NCI-H446 treated with DMSO at 0.1 percent for 48 hours (cell line): Measurements from ENCODE around the gene ERFL.

Experiments used
- DNase-seq: peaks from one replicate; lab custom pipeline; 2025; lab: John Stamatoyannopoulos, UW

ERFL gene

DNA sequence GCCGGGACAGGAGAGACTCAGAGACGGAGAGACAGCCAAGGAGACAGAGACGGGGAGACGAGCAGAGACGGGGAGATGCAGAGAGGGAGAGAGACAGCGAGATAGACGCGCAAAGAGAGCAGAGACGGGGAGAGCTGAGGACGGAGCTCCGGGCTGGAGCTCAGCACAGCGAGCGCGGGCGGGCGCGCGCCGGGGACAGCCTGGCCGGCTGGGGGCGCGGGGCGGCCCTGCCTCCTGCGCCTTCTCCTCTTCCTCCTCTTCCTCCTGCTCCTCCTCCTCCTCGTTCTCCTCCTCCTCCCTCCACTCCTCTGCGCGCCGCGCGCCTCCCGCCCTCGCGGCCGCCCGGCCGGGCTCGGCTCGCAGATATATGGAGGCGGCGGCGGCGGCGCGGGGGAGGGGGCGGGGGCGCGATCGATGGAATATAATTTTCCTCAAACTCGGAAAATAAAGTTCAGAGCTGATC is at the start of gene ERFL:
TSS of gene ERFL (minus strand) at position 229 of the 463 bp plus-strand sequence. CDS start 15,530 bp downstream, outside the sequence.
- no peak for DNase-seq

DNA sequence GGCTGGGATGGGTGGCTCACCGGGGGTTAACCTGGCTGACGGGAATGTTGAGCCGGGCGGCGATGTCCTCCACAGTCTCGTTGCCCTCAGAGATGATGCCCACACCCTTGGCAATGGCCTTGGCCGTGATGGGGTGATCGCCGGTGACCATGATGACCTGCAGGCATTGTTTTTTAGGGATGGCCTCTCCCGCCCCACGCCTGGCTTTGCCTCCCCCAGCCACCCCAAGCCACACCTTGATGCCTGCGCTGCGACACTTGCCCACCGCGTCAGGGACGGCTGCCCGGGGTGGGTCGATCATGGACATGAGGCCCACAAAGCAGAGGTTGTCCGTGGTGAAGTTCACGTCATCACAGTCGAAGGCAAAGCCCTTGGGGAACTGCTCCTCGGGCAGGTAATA is 49.7 kb upstream of the ERFL start:
- no peak for DNase-seq

DNA sequence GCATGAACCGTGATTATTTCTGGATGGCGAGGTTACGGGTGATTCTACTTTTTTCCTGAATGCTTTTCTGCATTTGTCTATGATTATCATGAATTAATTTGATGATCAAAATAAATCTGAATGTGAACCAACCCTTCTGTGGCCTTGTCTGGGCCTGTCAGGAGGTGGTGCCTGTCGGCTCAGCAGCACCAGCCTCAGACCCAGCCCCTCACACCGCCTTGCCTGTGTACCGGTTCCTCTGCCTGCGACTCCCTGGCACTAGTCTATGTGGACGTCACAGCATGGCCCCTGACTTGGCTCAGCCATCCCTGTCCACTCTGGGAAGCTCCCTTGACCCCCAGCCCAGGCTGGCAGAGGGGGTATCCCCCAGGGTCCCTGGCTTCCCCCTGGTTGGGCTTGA is 46.4 kb upstream of the ERFL start:
- DNase-seq: no peak

DNA sequence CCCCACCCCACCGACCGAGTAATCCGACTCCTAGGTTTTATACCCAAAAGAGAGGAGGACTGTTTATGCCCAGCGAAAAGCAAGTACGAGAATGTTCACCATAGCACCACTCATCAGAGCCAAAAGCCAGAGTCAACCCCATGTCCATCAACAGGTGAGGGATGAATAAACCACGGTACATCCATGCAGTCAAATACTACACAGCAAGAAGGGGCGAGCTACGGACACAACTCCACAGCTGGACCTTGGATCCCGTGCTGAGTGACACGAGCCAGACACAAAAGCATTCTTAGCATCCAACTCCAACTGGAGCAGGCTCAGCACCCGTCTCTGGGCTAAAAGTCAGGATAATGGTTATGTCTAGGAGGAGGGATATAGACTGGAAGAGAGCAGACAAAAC is 43.1 kb upstream of the ERFL start:
- DNase-seq: no peak

DNA sequence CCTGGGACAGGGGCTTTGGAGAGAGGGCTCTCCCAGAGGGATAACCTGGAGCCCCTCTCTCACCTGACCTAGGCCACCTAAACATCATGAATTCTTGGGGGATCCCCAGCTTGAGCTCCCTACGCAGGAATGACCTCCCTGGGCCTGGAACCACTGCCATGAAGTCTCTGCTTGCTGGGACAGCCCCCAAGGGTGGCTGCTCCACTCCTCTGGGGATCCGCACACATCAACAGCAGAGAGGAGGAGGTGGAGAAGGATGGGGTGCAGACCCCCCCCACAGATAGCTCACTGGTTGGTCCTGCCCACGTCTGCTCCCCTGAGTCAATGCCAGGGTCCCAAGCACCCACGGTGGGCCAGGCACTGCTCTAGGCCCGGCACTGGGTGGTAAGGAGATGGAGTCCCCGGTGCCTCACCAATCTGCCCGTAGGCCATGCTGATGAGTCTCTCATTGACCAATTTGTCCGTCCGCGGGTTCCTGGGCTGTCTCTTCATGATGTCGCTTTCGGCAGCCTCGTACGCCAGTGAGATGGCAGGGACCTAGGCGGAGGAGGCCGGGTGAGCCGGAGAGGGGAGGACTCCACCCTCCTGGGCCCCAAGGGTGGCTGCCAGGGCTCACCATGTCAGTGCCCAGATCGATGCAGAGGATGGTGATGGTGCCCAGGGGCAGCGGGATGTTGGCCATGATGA is 41.7 kb upstream of the ERFL start:
- no peak for DNase-seq

DNA sequence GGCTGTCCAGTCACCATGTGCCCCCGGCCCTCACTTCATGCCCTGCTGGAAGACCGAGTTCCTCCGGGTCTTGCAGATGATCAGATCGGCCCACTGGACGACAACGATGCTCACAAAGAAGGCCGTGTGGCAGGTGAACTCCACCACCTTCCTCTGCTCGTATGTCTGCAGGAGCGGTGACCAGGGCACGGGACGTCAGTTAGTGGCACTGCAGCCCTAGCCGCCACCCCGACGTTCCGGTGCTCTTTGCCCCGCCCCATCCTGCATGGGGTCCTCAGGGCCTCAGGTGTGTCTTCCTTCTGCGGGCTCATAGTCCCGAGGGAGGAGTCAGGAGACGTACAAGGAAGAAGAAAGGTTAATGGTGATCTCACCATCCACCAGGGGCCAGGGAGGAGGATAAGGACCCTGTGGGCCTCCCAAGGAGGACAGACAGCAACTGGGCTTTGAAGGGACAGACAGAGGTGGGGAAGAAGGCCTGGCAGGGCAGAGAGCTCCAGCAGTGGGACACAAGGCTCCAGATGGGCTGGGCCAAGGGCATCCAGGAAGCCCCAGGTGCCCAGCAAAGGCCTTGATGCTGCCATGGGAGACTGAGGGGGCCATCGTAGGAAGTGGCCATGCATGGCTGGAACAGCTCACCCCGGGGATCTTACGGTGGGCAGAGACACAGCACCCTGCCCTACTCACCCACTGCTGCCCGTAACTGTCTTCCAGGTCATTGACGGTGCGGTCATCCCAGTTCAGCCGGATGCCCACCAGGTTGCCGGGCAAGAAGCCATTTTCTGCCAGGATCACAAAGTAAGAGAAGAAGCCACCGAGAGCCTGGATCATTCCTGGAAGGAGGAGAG is 40.7 kb upstream of the ERFL start:
- no peak for DNase-seq

DNA sequence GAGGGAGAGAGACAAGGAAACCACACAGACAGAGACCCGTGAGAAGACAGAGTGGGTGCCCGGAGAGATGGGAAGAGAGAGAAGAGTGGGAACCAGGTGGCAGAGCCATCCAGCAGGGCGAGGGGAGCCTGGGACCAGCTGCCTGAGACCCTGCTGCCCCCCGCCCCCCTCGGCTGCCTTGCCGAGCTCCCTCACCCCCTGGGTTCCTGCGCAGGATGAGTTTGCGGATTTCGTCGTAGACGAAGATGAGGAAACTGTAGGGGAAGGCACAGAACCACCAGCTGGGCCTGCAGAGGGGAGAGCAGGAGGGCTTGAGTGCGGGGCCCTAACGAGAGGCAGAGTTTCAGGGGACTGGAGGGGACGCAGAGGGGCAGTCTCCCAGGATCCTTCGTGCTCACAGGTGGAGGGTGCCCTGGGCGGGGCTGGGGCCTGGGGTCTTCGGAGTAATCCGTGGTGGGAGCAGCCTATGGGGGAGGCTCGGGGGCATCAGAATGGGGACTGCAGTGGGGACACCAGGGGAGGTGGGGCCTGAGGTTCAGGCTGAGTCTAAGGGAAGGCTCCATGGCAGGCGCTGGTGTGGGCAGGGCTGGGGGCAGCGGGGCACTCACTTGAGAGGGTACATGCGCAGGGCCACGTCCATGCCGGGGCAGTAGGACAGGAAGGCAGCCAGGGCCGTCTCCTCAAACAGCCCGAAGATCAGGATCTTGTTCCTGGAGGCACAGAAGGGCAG is 39.0 kb upstream of the ERFL start:
- no peak for DNase-seq

DNA sequence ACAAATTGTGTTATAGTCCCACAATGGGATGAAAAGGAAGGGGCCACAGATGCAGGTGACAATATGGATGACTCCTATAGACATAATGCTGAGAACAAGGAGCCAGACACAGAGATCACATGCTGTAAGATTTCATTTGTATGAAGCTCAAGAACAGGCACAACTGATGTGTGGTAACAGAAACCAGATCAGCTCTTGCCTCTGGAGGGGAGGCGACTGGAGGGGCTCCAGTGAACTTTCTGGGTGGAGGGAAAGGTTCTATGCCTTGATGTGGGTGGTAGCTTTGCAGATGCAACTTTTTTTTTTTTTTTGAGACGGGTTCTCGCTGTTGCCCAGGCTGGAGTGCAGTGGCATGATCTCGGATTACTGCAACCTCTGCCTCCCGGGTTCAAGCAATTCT is 36.9 kb upstream of the ERFL start:
- DNase-seq: no peak

DNA sequence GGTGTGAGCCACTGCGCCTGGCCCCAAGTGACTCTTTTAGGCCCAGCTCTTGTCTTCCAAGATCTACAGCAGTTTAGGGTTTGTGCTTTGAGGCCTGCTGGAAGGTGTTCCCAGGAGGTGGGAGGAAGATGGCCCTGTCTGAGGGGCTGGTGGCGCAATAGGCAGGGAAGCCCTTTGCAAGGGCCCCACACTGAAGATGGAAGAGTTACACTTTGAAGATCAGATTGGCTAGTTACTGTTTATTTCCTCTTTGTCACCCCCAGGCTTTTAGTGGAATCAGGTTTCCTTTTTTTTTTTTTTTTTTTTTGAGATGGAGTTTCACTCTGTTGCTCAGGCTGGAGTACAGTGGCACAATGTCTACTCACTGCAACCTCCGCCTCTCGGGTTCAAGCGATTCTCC is 32.7 kb upstream of the ERFL start:
- no peak for DNase-seq

DNA sequence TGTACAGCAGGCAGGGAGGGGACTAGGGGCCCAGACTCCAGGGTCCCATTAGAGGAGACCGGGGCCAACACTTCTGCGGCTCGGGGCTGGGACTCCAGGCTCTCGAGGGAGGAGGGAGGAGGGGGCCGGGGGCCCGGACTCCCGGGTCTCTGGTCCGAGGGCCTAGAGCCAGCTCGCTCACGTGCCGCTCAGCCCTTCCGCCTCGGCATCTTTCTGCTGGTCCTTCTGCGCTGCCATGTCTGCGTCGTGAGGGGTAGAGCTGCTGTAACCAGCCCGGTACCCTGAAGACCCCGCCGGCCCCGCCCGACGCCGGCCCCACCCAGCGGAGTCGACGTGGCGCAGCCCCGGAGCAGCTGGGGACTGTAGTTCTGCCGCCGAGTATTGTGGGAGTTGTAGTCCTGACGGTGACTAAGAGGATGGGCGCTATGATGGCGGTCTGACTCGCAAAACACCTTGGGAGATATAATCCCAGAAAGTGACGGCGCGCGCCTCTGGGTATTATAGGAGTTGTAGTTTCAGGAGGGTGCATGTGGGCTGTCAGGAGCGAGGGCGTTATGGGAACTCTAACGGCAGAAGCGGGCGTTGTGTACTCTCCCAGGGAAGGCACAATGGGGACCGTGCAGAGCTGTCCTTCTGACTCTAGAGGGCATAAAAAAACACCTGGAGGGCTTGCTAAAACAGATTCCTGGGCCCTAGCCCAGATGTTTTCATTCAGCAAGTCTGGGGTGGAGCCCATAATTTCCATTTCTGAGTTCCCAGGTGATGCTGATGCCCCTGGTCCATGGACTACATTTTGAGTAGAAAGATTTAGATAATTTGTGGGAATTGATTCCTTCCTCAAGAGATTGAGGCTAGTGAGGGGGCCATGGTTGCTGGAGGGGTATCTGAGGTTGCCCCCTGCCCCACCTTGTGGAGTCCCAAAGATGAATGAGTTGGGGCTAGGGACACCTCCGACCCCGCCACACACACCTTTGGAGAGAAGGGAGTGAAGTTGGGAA is 31.1 kb upstream of the ERFL start, which contains the start of gene RABAC1:
TSS of gene RABAC1 (minus strand) at position 266 of the 998 bp plus-strand sequence. CDS start at position 237, 29 bp downstream.
- peak; percentile 87 for DNase-seq

DNA sequence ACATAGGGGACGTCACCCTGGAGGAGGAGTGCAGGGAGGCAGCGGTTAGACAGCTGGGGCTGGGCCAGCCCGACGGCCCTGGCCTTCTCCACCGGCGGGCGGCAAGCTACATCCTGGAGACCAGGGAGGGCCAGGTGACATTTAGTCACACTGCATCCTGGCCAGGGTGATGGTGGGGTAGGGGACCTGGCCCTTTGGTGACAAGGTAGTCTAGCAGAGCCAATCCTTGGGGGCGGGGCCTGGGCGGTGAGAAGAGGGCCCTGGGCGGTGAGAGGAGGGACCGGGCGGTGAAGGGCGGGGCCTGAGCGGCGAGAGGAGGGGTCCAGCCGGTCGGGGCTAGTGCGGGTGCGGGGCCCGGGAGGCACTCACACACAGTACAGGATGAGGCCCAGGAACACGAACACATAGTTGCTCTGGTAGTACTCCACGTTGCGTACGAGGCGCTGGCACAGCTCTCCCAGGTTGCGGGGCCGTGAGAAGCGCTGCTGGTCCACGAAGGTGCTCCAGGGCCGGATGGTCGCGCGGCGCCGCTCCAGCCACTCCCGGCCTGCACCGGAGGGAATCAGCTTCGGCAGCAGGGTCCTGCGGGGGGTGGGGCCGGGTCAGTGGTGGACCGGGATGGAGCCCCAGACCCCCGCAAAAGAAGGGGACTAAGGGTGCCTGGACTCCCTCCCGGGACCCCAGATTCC is 30.3 kb upstream of the ERFL start:
- DNase-seq: peak; percentile 11

DNA sequence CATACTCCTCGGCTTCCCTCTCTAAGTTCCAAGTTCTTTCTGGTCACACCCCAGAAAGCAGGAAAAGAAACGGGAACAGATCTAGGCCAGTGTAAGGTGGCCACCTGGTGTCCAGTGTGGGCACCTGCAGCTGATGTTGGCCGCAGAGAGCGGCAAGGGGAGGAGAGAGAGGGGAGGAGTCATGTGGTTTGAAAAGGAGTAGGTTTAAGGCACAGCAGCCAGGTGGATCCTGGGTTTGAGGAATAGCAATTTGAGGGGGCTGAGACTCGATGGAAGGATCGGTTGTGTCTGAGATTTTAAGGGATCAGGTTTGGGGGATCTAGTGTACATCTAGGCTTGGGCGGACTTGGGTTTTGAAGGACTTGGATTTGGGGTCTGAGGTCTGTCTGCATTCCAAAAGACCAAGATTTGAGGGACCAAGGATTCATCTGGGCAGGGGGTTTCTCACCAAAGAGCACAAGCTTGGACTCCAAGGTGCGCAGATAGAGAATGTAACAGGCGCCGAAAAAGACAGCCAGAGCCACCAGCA is 29.7 kb upstream of the ERFL start:
- DNase-seq: peak; percentile 17

DNA sequence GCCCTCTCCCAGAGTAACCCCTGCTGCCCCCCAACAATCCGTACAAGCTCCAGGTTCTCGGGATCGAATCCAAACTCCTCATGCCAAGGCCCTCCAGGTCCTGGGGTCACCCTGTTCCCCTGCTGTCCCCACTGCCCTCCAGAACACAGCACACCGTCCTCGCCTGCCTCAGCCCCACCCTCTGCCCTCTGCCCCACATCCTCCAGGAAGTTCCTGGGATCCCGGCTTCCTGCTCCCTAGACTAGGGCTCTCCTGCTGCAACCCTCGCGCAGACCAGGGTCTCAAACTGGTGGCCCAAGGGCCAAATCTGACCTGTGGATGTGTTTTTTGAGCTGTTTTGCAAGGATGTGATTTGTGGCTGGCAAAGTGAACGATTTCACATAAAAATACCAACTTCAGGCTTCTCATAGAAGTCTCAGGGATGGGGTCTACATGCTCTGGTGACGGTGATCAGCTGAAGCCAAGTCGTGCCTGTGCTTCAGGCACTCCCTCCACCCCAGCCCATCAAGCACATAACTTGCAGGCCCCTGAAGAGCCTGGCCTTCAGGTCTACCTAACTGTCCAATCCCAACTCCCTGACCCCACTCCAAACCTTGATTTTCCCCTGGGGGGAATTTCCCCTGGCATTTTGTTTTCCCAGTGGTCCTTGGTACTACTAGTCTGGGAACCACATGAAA is 29.1 kb upstream of the ERFL start:
- no peak for DNase-seq

DNA sequence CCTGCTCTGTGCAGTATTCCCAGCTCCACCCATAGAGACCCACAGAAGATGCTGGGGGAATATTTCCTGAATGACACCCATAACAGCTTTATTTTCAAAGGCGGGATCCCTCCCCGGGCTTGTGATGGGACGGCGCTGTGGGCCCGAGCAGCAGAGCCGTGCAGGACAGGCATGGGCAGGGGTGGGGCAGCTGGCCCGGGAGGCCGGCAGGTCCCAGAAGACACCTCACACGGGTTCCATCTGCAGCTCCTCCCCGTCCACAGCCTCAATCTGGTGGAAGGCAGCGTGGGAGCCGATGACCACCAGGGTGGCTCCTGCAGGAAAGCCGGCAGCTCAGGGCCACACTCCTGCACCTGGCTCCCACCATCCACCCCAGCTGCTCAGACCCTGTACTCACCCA is 28.4 kb upstream of the ERFL start:
- DNase-seq: no peak

DNA sequence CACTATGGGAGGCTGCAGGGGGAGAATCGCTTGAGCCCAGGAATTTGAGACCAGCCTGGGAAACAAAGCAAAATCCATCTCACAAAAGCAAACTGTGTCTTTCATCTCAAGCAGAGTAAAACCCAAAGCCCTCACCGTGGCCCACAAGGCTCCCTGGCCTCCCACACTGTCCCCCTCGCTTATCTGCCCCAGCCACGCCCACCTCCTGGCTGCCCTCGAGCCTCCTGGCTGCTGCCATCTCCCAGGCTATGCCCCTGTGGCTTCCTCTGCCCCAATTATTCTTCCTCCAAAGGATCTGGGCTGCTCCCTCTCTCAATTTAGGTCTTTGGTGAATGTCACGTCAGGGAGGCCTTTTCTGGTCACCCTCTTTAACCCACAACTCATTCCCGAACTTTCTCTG is 27.3 kb upstream of the ERFL start:
- no peak for DNase-seq

DNA sequence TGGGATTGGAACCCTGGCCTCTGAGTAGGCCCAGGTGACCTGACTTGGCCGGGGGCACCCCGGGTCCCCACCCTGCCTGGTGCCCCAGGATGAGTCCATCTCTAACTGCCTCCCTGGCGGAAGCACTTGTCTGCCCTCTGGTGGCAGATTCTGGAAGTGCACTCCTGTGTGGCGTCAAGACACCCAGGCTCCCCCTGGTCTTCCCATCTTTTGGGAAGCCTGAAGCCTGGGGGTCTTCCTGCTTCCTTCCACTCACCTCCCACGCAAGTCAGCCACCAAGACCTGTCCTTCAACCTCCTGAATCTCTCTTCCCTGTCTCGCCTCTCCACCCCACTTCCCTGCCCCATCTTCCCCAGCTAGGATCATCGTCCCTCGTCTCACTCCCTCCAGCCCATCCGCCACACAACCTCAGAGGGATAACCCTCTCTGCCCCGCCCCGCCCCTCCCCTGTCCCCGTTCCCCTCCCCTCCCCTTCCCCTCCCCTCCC is 23.5 kb upstream of the ERFL start:
- DNase-seq: peak; percentile 10

DNA sequence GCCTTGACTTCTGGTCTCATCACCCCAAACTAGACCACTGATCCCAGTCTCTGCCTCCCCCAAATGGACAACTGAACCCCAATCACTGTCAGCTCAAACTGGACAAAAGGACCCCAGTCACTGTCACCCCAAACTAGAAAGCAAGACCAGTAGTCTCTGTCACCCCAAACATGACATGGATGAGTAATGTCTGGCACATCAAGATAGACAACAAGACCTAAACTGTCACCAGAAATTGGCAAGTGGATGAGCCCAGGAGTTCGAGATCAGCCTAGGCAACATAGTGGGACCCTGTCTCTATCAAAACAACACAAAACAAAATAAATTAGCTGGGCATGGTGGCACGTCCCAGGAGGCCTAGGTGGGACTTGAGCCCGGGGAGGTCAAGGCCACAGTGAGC is 18.8 kb upstream of the ERFL start:
- DNase-seq: no peak

DNA sequence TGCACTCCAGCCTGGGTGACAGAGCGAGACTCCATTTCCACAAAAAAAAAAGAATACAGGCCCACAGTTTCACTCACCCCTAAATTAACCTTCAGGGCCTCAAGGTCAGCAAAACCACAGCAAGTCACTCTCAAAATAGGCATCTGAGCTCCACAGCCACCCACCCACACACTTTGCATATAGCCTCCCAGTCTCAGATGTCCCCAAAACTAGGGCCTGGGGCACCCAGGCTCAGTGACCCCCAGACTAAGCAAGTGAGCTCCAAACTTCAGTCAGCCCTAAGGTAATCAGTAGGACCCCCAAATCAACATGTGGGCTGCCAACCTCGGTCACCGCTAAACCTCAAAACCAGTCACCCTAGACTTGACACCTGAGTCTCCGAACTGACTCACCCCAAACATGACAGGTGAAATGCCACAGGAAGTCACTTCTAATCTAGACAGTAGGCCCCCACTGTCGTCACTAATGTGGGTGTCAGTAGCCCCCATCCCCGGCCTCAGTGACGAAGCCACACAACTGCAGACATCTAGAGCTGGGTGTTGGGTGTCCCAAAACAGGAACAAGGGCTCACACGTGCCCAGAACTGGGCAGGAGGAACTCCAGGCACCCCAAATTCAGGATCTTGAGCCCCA is 17.0 kb upstream of the ERFL start:
- no peak for DNase-seq

DNA sequence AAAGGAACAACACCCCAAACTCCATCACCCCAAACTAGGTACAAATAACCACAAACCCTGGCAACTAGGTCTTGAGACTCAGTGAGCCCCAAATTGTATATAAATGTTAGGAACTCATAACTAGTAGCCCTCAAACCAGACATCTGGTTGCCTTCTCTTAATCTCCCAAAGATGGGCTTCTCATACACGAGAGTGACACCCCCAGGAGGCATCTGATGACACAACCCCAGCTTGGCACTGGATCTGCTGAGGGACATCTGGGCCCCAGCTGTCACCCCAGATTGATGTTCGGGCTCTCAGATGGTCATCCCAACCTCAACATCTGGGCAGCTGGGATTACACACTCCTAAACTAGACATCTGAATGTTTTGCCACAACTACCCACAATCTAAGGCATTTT is 16.1 kb upstream of the ERFL start:
- DNase-seq: no peak
